Renal cortical epithelial cell (primary cell): ENCODE results near the gene GLE1. TPM values are rescaled to one million over a fixed set of nuclear protein-coding genes. Genes with fewer than 3 reads are reported as not detected.
A peak's percentile ranks its signal among the peaks of the same experiment; 100 is the strongest.

Experiments used
- DNase-seq: peaks from one replicate; pipeline ENCODE4 v3.0.0-alpha.2; 2011; ENCODE audit warnings: low read depth
- total RNA-seq: library from RNA; depleted of rRNA; stranded (reverse); fragments of >200 nt; gene quantifications from 2 replicates; pipeline ENCODE4 v1.2.3, GENCODE V29; 2014

Gene GLE1, protein sequence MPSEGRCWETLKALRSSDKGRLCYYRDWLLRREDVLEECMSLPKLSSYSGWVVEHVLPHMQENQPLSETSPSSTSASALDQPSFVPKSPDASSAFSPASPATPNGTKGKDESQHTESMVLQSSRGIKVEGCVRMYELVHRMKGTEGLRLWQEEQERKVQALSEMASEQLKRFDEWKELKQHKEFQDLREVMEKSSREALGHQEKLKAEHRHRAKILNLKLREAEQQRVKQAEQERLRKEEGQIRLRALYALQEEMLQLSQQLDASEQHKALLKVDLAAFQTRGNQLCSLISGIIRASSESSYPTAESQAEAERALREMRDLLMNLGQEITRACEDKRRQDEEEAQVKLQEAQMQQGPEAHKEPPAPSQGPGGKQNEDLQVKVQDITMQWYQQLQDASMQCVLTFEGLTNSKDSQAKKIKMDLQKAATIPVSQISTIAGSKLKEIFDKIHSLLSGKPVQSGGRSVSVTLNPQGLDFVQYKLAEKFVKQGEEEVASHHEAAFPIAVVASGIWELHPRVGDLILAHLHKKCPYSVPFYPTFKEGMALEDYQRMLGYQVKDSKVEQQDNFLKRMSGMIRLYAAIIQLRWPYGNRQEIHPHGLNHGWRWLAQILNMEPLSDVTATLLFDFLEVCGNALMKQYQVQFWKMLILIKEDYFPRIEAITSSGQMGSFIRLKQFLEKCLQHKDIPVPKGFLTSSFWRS
- 19.1 and 29.2 TPM in 2 replicates for total RNA-seq

- peak; percentile 75 for DNase-seq
These were observed at the start of gene GLE1 for GRCh38 chr9:128504485-128505413. Gene GLE1 (plus strand): TSS chr9:128504719. CDS start chr9:128504806, 87 bp downstream.

DNA sequence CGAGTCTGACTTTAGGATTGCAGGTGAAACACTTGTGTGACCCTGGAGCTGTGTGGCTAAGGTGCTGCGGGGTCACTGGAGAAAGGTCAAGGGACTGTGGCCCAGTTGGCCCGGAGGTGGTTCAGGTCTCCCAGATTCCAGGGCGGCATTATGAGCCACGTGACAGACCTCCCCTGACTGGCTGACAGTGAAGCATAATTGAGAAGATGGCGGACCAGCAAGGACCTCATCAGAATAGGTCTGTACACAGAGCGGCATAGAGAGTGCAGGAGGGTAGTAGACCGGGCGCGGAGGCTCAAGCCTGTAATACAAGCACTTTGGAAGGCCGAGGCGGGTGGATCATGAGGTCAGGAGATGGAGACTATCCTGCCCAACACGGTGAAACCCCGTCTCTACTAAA, 49.5 kb upstream of the GLE1 start:
- DNase-seq = no peak

DNA sequence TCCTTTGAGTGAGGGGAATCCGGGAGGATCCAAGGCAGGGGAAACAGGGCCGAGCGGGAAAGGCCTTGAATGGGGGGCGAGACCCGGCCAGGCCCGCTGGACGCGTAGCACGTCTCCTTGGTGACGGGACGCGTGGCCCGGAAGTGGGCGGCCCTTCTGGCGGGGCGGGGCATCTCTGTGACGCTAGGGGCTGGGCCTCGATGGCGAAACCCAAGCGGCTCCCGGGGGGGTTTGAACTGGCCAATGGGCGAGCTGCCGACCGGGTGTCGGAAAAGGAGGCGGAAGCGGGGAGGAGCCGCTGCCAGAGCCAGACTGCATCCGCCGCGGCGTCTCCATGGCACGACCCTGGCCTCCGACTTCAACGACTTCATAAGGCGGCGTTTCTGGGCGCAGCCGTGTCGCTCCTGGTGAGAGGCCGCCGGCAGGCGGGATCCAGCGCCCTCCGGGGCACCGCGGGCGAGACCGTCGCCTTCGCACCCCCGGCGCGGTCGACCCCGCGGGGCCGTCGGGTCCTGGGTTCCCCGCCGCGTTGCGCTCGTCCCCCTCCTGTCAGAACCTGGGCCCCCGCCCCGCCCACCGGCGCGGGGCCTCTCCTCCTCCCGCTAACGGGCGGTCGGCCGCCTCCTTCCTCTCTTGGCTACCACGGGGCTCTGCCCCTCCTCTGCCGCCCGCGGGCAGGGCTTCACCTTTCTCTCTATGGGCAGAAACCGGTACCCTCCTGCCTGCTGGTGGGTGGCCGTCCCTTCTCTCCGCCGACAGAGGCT, 48.5 kb upstream of the GLE1 start, which contains the start of gene ODF2:
ODF2 (plus strand) TSS at position 158 of the 764 bp plus-strand sequence; CDS start at position 244, 86 bp downstream.
- DNase-seq = peak; percentile 83

- peak; percentile 42 for DNase-seq
These were observed 47.9 kb upstream of the GLE1 start for GRCh38 chr9:128456613-128457061.

DNA sequence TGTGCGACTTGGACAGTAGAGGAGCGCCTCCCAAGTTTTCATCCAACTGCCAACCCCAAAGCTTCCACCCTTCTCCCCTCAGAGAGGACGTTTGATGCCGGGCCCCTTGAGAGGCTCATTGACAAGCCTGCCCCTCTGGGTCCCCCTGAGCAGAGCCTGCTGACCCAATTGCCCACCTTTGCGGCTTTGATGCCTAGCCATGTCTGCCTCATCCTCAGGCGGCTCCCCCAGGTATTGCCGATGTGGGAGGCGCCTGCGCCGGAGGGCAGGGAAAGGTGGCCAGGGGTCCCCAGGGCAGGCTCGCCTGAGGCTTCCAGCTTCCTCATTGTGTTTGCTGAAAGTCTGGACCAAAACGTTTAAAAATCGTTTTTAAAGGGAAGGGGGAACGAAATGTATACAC, 47.3 kb upstream of the GLE1 start:
- DNase-seq = no peak

- no peak for DNase-seq
These were observed 45.5 kb upstream of the GLE1 start for GRCh38 chr9:128459011-128459410.

DNA sequence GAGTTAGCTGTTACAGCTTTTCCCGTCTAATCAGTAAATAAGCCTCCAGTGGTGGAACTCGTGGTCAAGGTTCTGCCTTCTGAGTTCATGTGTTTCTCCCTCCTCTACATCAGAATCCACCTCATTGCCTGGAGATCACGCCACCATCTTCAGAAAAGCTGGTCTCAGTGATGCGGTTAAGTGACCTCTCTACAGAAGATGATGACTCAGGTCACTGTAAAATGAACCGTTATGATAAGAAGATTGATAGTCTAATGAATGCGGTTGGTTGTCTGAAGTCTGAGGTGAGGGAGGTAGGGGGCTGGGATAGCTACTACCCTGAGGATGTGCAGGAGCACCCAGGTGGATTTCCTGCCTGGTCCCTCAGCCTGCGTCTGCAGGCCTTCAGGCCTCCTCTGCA, 35.4 kb upstream of the GLE1 start:
- no peak for DNase-seq

GRCh38 chr9:128470560-128470959, 34.0 kb upstream of the GLE1 start:
- DNase-seq = peak; percentile 42

DNA sequence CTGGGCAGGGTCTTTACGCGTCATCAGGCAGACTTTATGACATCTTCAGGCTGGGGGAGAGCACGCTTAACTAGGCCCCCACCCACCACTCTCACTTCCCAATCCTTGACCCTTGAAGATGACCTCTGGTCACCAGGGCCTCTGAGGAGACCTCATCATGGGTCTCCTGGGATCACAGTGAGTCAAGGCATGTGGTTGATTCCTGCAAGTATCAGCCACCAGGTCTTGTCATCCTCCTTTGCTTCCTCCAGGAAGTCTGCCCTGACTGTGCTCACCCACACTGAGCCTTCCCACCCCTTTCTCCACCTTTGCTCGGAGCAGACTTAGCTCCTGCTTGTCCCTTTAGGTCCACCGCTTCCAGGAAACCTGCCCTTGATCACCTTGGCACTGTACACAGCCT, 31.4 kb upstream of the GLE1 start:
- no peak for DNase-seq

- DNase-seq = no peak
These were observed 28.7 kb upstream of the GLE1 start for GRCh38 chr9:128475867-128476266.

- no peak for DNase-seq
These were observed 25.3 kb upstream of the GLE1 start for GRCh38 chr9:128479262-128479661.

GRCh38 chr9:128481561-128481960, 23.0 kb upstream of the GLE1 start:
- DNase-seq = no peak

DNA sequence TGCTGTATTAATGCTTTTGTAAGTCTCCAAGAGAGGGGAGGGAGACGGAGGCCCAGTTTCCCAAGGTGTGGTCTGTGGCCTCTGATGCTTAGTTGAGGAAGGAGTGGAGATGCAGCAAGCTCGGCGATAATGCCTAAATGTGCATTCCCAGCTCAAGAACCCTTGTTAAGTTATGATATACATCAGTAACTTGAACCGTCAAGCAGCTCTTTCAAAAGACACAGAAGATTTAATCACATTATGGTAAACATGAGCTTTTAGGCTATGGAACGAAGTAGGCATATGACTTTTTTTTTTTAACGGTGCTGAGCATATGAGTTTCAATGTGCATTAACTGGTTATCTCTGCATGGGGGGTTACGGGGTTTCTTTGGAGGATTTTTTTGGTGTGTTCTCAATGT, 22.3 kb upstream of the GLE1 start:
- DNase-seq = no peak

- no peak for DNase-seq
These were observed 19.7 kb upstream of the GLE1 start for GRCh38 chr9:128484686-128485413.

- no peak for DNase-seq
These were observed 19.1 kb upstream of the GLE1 start for GRCh38 chr9:128485414-128485855.

DNA sequence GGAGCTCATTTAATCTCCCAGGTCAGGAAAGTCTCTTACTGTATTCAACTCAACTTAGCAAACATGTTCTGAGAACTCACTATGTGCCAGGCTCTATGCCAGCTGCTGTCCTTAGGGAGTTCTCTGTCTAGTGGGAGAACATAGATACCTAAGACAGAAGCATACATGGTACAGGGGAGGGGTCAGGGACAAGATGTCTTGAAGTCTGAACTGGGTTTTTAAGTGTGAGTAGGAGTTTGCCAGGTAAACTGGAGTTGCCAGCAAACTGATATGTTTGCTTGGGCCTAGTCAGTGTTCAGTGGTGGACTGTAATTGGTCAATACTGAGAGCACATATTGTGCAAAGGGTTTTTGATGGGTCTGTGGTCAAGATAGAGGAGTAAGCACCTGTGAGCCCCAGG, 18.3 kb upstream of the GLE1 start:
- DNase-seq = no peak

DNA sequence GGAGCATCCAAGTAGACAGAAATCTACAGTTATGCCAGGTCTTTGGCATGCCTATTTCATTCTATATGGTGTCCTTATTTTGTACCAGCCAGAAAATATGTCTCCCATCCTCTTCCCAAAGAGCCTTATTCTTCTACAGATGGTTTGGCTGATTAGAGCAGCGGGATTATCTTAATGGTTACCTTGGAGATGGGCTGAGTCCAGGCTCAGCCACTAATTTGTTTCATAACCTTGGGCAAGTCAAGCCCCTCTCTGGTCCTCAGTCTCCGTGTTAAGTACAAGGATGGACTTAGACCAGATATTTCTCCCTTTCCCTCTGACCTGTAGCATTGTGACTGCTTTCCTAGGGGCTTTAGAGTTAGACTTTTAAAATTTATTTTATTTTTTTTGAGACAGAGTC, 11.1 kb upstream of the GLE1 start:
- DNase-seq = no peak

GRCh38 chr9:128494108-128494745, 10.3 kb upstream of the GLE1 start:
- DNase-seq = peak; percentile 59

GRCh38 chr9:128494746-128495129, 9.8 kb upstream of the GLE1 start:
- DNase-seq = no peak

DNA sequence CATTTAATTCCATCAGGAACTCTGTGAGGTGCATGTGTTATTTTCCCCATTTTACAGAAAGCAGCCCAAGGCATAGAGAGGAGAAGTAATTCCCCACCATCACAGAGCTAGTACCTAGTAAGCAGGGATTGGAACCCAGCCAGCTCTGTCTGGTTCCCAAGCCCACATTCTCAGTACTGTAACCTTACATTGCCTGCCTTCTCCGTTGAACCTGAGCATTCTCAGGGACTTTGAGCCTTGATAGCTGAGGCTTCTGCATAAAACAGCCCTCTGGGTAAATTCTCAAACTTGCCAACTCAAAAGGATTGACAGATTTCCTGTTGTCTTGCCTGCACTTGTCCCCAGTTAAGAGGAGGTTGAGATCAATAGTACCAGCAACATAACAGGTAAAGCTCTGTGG, 9.2 kb upstream of the GLE1 start:
- DNase-seq = no peak
